Panc1 (cell line): ENCODE data around the gene LRP3. TPM values are rescaled to one million over a fixed set of nuclear protein-coding genes. Genes with fewer than 3 reads are reported as not detected.

Source experiments
- ATAC-seq: fragments of 200-7000 bp; cut with Tn5 transposase; 2 replicates; pipeline ENCODE4 v1.9.1; 2020; ENCODE audit warnings: mild to moderate bottlenecking, moderate library complexity
- BruUV-seq: library from RNA; stranded (reverse); fragments of 400-500 nt; replicated peaks from 2 replicates; lab custom pipeline; 2021; lab: Mats Ljungman, UMichigan
- CTCF ChIA-PET: fragments of 300-600 bp; sonication (Branson Sonifier 250); formaldehyde crosslinking; loops from one replicate; lab custom pipeline; 2022; ENCODE audit warnings: antibody characterized with exemption; lab: Charles Lee
- POLR2A ChIA-PET: fragments of 300-600 bp; sonication (Branson Sonifier 250); formaldehyde crosslinking; loops from one replicate; lab custom pipeline; 2022; ENCODE audit warnings: antibody characterized with exemption; lab: Charles Lee
- DNase-seq: peaks from one replicate; pipeline ENCODE4 v3.0.0-alpha.2; 2010; ENCODE audit warnings: low read depth, low spot score
- H3K27ac ChIP-seq: 2 replicates; pipeline ENCODE4 v1.5.1; 2011; ENCODE audit warnings: mild to moderate bottlenecking, low read length, inconsistent platforms
- H3K27me3 ChIP-seq: fragments of 200-500 bp; sonication (Bioruptor generic); 2 replicates; pipeline ENCODE4 v1.6.0; 2014; ENCODE audit warnings: low read length, inconsistent platforms; ENCODE audit not compliant: control insufficient read depth, insufficient read depth
- H3K36me3 ChIP-seq: fragments of 200-500 bp; sonication (Bioruptor generic); 2 replicates; pipeline ENCODE4 v1.5.1; 2014; ENCODE audit warnings: inconsistent platforms, mild to moderate bottlenecking, low read length, moderate library complexity; ENCODE audit not compliant: control insufficient read depth, insufficient read depth
- H3K4me1 ChIP-seq: 2 replicates; pipeline ENCODE4 v1.5.1; 2011; ENCODE audit warnings: inconsistent platforms, mild to moderate bottlenecking, low read length, moderate library complexity; ENCODE audit not compliant: control insufficient read depth, insufficient read depth
- H3K4me3 ChIP-seq, 2 experiments: 2 replicates each; pipeline ENCODE4 v1.5.1; 2011 to 2012; ENCODE audit warnings: low read depth in 2 of 2, low read length in 2 of 2, mild to moderate bottlenecking in 2 of 2, inconsistent platforms in 1 of 2, moderate library complexity in 1 of 2
- H3K9me3 ChIP-seq: fragments of 200-500 bp; sonication (Bioruptor generic); 2 replicates; pipeline ENCODE4 v1.5.1; 2014; ENCODE audit warnings: low read depth, mild to moderate bottlenecking, inconsistent platforms, low read length, moderate library complexity; ENCODE audit not compliant: control insufficient read depth, insufficient read depth
- CTCF ChIP-seq: fragments of 450-650 bp; IDR thresholded peaks from 2 replicates; pipeline ENCODE4 v1.5.1; 2017; ENCODE audit warnings: mild to moderate bottlenecking
- POLR2AphosphoS5 ChIP-seq: IDR thresholded peaks from 2 replicates; pipeline ENCODE4 v1.6.1; 2012; ENCODE audit warnings: mild to moderate bottlenecking, low read depth, low read length, moderate library complexity
- REST ChIP-seq, 2 experiments: IDR thresholded peaks; 2 replicates each; pipeline ENCODE4 v1.6.1; 2011 to 2012; ENCODE audit warnings: low read depth in 2 of 2, control low read depth in 1 of 2, low read length in 1 of 2, mild to moderate bottlenecking in 1 of 2, moderate library complexity in 1 of 2; ENCODE audit not compliant: insufficient read depth in 1 of 2
- SIN3A ChIP-seq: IDR thresholded peaks from 2 replicates; pipeline ENCODE4 v1.6.1; 2012; ENCODE audit warnings: low read depth, mild to moderate bottlenecking, low read length, moderate library complexity, borderline replicate concordance; ENCODE audit not compliant: insufficient read depth
- TCF7L2 ChIP-seq: IDR thresholded peaks from 2 replicates; pipeline ENCODE4 v1.6.1; 2011; ENCODE audit warnings: mild to moderate bottlenecking, low read depth, low read length, inconsistent platforms
- in situ Hi-C: cut with HindIII; loops from 2 replicates; pipeline ENCODE4 v1.10.0; 2016; ENCODE audit warnings: low sequenced_read_pairs, low pct_unique_long_range_greater_than_20kb
- intact Hi-C: fragments of 100-400 bp; cut with micrococcal nuclease; formaldehyde crosslinking; loops from one replicate; pipeline ENCODE4 v1.10.0; 2022; ENCODE audit not compliant: unreplicated experiment
- total RNA-seq: library from RNA; stranded (reverse); gene quantifications from one replicate; pipeline ENCODE4 v1.2.1, GENCODE V29; 2021; ENCODE audit not compliant: unreplicated experiment

Gene LRP3
- total RNA-seq, 1 experiment from 2014 or later: 28.6 TPM

- ATAC-seq: no peak
- H3K27ac ChIP-seq: no peak overlapping the region
- ChIA-PET CTCF (no interaction called here), POLR2A (no interaction called here)
- no peak overlapping the region for H3K4me3 ChIP-seq
- no peaks in the 10 kb centered on the region; the same call in 1 of the 2 replicates for H3K27me3 ChIP-seq
- no peak for DNase-seq
- intact Hi-C loops: no loop called here
- in situ Hi-C loops: no loop called here
- H3K9me3 ChIP-seq: no peaks in the 10 kb centered on the region
- TF ChIP-seq SIN3A (no peak), REST (IDR thresholded peaks at IDR 0.05; ENCODE audit: insufficient read depth in 1 of 2, low read depth in 2 of 2, low read length in 1 of 2) (no peak), TCF7L2 (no peak), POLR2AphosphoS5 (no peak), CTCF (no peak)
- no TSS peak for BruUV-seq
- H3K36me3 ChIP-seq: no peaks in the 10 kb centered on the region
- no peaks in the 10 kb centered on the region for H3K4me1 ChIP-seq
Measured at GRCh38 chr19:33215438-33216197, 21.5 kb downstream of the LRP3 start.

- no peaks in the 10 kb centered on the region; the same call in 1 of the 2 replicates for H3K27me3 ChIP-seq
- no peak overlapping the region for H3K27ac ChIP-seq
- ATAC-seq (no peak), DNase-seq (no peak)
- intact Hi-C loops: no loop called here
- in situ Hi-C loops: no loop called here
- no peaks in the 10 kb centered on the region for H3K36me3 ChIP-seq
- H3K4me3 ChIP-seq: no peak overlapping the region
- no peaks in the 10 kb centered on the region for H3K4me1 ChIP-seq
- CTCF ChIA-PET: no interaction called here
- POLR2A ChIA-PET: interaction anchor here (0.7 kb wide), 1 partner anchor 734 kb away, joined by 3 read pairs; no protein-coding TSS in a partner anchor
- TF ChIP-seq REST (IDR thresholded peaks at IDR 0.05; ENCODE audit: insufficient read depth in 1 of 2, low read depth in 2 of 2, low read length in 1 of 2) (no peak), TCF7L2 (no peak), SIN3A (no peak), POLR2AphosphoS5 (no peak), CTCF (no peak)
- H3K9me3 ChIP-seq: no peaks in the 10 kb centered on the region
- no TSS peak for BruUV-seq
Measured at GRCh38 chr19:33216198-33216830, 22.2 kb downstream of the LRP3 start.
